AG09319 (cell line): ENCODE data around the gene CUL4A.

ENCODE experiments used
- DNase-seq: peaks from one replicate; pipeline ENCODE4 v3.0.0-alpha.2; 2010; ENCODE audit warnings: low read depth; ENCODE audit errors: extremely low read depth
- CTCF ChIP-seq: IDR thresholded peaks from 2 replicates; pipeline ENCODE4 v1.5.1; 2011; ENCODE audit warnings: low read depth, mild to moderate bottlenecking, inconsistent platforms, low read length, moderate library complexity

CUL4A gene

GRCh38 chr13:113166681-113167080, 42.7 kb upstream of the CUL4A start:
- TF ChIP-seq CTCF = no peak
- DNase-seq = no peak

DNA sequence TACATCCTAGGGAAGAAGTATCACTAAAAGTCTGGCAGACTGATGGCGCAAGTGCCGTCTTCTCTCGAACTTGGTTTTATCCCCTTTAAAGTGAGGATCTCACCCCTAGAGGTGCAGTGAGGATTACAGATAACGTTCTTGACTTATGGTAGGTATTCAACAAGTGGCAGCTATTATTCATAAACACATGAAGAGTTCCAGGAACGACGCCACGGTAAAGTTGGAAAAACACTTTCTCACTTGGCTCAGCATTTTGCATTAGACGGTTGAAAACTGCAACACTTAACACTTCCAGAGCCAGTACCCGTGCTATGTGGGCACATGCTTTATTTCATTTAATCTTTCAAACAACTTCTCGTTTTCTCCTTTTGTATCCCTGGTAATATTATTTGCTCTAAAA, 42.3 kb upstream of the CUL4A start:
- TF ChIP-seq CTCF = no peak

DNA sequence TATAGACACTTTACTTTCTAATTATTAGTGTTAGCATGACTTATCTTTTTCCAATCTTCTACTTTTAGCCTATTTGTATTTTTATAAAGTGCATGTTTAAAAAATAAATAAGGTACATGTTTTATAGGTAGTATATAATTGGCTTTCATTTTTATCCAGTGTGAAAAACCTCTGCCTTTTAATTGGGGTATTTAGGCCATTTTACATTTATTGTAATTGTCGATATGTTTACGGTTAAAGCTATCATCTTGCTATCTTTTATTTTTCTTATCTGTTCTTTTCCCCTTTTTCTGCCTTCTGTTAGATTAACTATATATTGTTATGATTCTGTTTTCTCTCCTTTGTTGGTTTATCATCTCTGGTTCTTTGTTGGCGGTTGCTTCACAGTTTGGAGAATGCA, 41.8 kb upstream of the CUL4A start:
- no peak for DNase-seq
- no peak for TF ChIP-seq CTCF

More for the DNA sequence above, 42.3 kb upstream of the CUL4A start:
- no peak for DNase-seq

DNA sequence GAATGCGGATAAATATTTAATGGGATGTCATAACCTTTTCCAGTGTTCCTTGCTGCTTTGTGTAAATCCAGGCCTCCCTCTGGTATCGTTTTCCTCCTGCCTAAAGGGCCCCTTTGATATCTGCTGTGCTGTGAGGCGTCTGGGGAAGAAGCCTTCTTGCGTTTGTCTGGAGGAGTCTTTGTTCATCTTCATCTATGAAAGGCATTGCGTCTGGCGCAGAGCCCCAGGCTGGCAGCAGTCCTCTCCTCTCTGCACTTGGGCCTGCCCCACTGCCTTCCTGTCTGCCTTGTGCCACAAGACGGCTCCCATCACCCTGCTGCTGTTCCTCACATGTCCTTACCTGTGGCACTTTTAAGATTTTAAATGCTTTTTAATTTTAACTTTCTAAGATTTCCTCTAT, 41.2 kb upstream of the CUL4A start:
- TF ChIP-seq CTCF = no peak
- no peak for DNase-seq

- no peak for DNase-seq
- no peak for TF ChIP-seq CTCF
Measured at GRCh38 chr13:113169277-113170272, 39.8 kb upstream of the CUL4A start.

DNA sequence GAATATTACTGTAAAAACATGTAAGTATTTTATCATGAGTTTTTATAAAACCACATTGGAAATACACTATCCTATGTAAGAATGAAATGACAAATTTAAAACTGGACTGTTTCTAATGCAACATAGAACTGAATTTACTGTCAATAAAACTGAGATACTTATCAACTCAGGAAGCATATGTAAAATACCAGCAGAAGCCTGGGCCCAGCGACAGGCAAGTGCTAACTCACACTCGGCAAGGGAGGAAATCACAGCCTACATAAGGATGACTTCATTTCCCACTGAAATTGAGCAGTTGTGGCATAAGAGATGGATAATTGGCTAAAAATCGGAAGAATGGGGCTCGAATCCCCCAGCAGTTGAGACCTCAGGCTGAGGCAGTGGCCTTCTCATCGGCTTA, 38.9 kb upstream of the CUL4A start:
- no peak for TF ChIP-seq CTCF
- DNase-seq = no peak
